Measurements from ENCODE around the gene IL33. TPM values are rescaled to one million over a fixed set of nuclear protein-coding genes. Genes with fewer than 3 reads are reported as not detected.

Gene IL33
- total and polyA plus RNA-seq, 2 experiments from 2014 or later: not detected

- TF ChIP-seq ETS1 (IDR thresholded peaks at IDR 0.05) (no peak), CTCF (conservative IDR thresholded peaks at IDR 0.05; ENCODE audit: low read depth in 2 of 2) (no peak), CREB1 (CRISPR knock-in tag; IDR thresholded peaks at IDR 0.05; ENCODE audit: low read depth) (no peak), ZNF331 (CRISPR knock-in tag; IDR thresholded peaks at IDR 0.05; ENCODE audit: low read depth) (no peak), JUNB (IDR thresholded peaks at IDR 0.05; ENCODE audit: unreplicated experiment) (no peak), EZH2 (IDR thresholded peaks at IDR 0.05; ENCODE audit: low read depth, unreplicated experiment) (no peak), EZH2phosphoT487 (IDR thresholded peaks at IDR 0.05; ENCODE audit: unreplicated experiment) (no peak)
Measured at GRCh38 chr9:6199596-6199995, 16.0 kb upstream of the IL33 start (continued).

DNA sequence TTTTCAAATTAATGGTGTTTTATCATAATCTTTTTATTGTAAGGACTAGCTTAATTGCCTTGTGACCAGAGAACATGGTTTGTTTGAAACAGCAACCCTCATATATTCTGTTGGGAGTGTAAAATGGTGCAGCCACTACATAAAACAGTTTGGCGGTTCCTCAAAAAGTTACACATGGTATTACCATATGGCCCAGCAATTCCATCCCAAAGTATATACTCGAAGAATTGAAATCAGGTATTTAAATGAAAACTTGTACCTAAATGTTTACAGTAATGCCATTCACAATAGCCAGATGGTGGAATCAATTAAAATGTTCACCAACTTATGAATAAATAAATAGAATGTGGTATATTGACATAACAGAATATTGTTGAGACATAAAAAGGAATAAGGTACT is 14.8 kb upstream of the IL33 start:
- no peak for ATAC-seq
- H3K27ac Mint-ChIP-seq: no peak overlapping the region
- no peak for TF ChIP-seq CREB1 (CRISPR knock-in tag; IDR thresholded peaks at IDR 0.05; ENCODE audit: low read depth)
- no peak for TF ChIP-seq JUNB (IDR thresholded peaks at IDR 0.05; ENCODE audit: unreplicated experiment)
- no peak for TF ChIP-seq EZH2phosphoT487 (IDR thresholded peaks at IDR 0.05; ENCODE audit: unreplicated experiment)
- no peak for TF ChIP-seq REST (IDR thresholded peaks at IDR 0.05; ENCODE audit: unreplicated experiment)
- no peak for TF ChIP-seq ETS1 (IDR thresholded peaks at IDR 0.05)
- no peak for TF ChIP-seq ZNF114 (CRISPR knock-in tag; IDR thresholded peaks at IDR 0.05)
- no peak for TF ChIP-seq CTCF (conservative IDR thresholded peaks at IDR 0.05; ENCODE audit: low read depth in 2 of 2)

More for the DNA sequence above, 14.8 kb upstream of the IL33 start:
- H3K27me3 ChIP-seq (ENCODE audit: insufficient read depth): no peaks in the 10 kb centered on the region
- no peaks in the 10 kb centered on the region for H3F3A ChIP-seq (replicated peaks; ENCODE audit: low read depth)
- no peaks in the 10 kb centered on the region for H3K4me1 ChIP-seq (ENCODE audit: insufficient read depth)
- no peak overlapping the region for H3K27ac ChIP-seq (ENCODE audit: low read depth)
- no peak for DNase-seq (ENCODE audit: low spot score)
- no peaks in the 10 kb centered on the region; the same call in 1 of the 2 replicates for H3K9me2 ChIP-seq (ENCODE audit: insufficient read depth)
- no peaks in the 10 kb centered on the region for H4K20me1 ChIP-seq (replicated peaks; ENCODE audit: insufficient read depth)
- Mint-ChIP-seq H3K9me3 (no peaks in the 10 kb centered on the region; the same call in 2 of the 3 replicates), H3K36me3 (ENCODE audit: low read depth) (no peaks in the 10 kb centered on the region), H3K4me1 (no peaks in the 10 kb centered on the region), H3K27me3 (ENCODE audit: insufficient read depth, low read depth, poor library complexity) (no peaks in the 10 kb centered on the region), H3K4me3 (no peak overlapping the region)
- H3K79me2 ChIP-seq (replicated peaks; ENCODE audit: insufficient read depth): no peaks in the 10 kb centered on the region
- no peak overlapping the region for H3K4me2 ChIP-seq
- no peaks in the 10 kb centered on the region for H3K36me3 ChIP-seq (ENCODE audit: insufficient read depth)
- H2AFZ ChIP-seq: no peak overlapping the region
- H3K4me3 ChIP-seq: no peak overlapping the region

Data from GM23338 (cell line).